ENCODE measurements around the gene IL1RL1.

GRCh38 chr2:102386867-102387541 is 75.6 kb downstream of the IL1RL1 start:
- TF ChIP-seq CTCF (conservative IDR thresholded peaks at IDR 0.05; ENCODE audit: low read depth, low read length) (no peak), EZH2phosphoT487 (IDR thresholded peaks at IDR 0.05; ENCODE audit: borderline replicate concordance, low read length) (no peak)
